HG02938 (cell line): Measurements from ENCODE around the gene DXO.
"Not testable (repeated sequence)": the region's sequence is repeated elsewhere in the genome, so short reads cannot be mapped to it uniquely, and the experiment has no call there.

Source experiments
- ATAC-seq: cut with Tn5 transposase; IDR thresholded peaks from one replicate; pipeline ENCODE4 v1.9.1; 2021; ENCODE audit warnings: mild to moderate bottlenecking, moderate library complexity; ENCODE audit not compliant: unreplicated experiment

DXO gene

GRCh38 chr6:31980195-31980876 lies 8.4 kb upstream of the DXO start:
- not testable (repeated sequence) for ATAC-seq

- no peak for ATAC-seq
These were observed 7.4 kb upstream of the DXO start for GRCh38 chr6:31979238-31979898.

- ATAC-seq, result no peak
These were observed 6.9 kb upstream of the DXO start for GRCh38 chr6:31978831-31979230.

- ATAC-seq, result no peak
These were observed 6.0 kb upstream of the DXO start for GRCh38 chr6:31977816-31978431.

- not testable (repeated sequence) for ATAC-seq
These were observed 4.1 kb upstream of the DXO start for GRCh38 chr6:31976065-31976464.

- ATAC-seq, result no peak
These were observed 892 bp upstream of the DXO start for GRCh38 chr6:31972709-31973350.

- no peak for ATAC-seq
These were observed 502 bp downstream of the DXO start for GRCh38 chr6:31971279-31971992.

- ATAC-seq, result no peak
These were observed 1.2 kb downstream of the DXO start for GRCh38 chr6:31970604-31971271.

- ATAC-seq, result no peak
These were observed 2.0 kb downstream of the DXO start for GRCh38 chr6:31969712-31970603.

- no peak for ATAC-seq
These were observed 2.9 kb downstream of the DXO start for GRCh38 chr6:31968791-31969711.

GRCh38 chr6:31968326-31968725 lies 3.6 kb downstream of the DXO start:
- no peak for ATAC-seq

- ATAC-seq, result no peak
These were observed 4.0 kb downstream of the DXO start for GRCh38 chr6:31967926-31968320.

GRCh38 chr6:31966997-31967925 lies 4.7 kb downstream of the DXO start:
- ATAC-seq, result no peak

GRCh38 chr6:31966506-31966905 lies 5.4 kb downstream of the DXO start:
- ATAC-seq, result no peak

GRCh38 chr6:31965700-31966099 lies 6.2 kb downstream of the DXO start:
- ATAC-seq, result no peak

- ATAC-seq, result no peak
These were observed 8.0 kb downstream of the DXO start for GRCh38 chr6:31963921-31964320.

- ATAC-seq, result no peak
These were observed 10.3 kb downstream of the DXO start for GRCh38 chr6:31961616-31962015.
